DOHH2 (cell line): ENCODE data around the gene NDUFS3.

Experiments used
- H3F3A ChIP-seq: fragments of 200-600 bp; sonication (generic), shearing (Covaris generic); 2 replicates; pipeline ENCODE4 v1.6.0; 2016; ENCODE audit warnings: antibody characterized with exemption, mild to moderate bottlenecking; ENCODE audit not compliant: control insufficient read depth, insufficient read depth
- H3K27ac ChIP-seq: fragments of 200-600 bp; sonication (generic); 2 replicates; pipeline ENCODE4 v1.5.1; 2014; ENCODE audit warnings: low read depth, mild to moderate bottlenecking, low read length, moderate library complexity
- H3K27me3 ChIP-seq: fragments of 200-600 bp; sonication (generic); 2 replicates; pipeline ENCODE4 v1.6.1; 2014; ENCODE audit warnings: mild to moderate bottlenecking, low read length, mixed read lengths; ENCODE audit not compliant: control insufficient read depth
- H3K36me3 ChIP-seq: fragments of 200-600 bp; sonication (generic); 2 replicates; pipeline ENCODE4 v1.6.1; 2014; ENCODE audit warnings: mild to moderate bottlenecking, low read length, moderate library complexity, mixed read lengths; ENCODE audit not compliant: control insufficient read depth
- H3K4me1 ChIP-seq: fragments of 200-600 bp; sonication (generic); 2 replicates; pipeline ENCODE4 v1.6.1; 2014; ENCODE audit warnings: mild to moderate bottlenecking, low read length, mixed read lengths; ENCODE audit not compliant: control insufficient read depth
- H3K4me2 ChIP-seq: fragments of 200-600 bp; sonication (generic); 2 replicates; pipeline ENCODE4 v1.6.0; 2014; ENCODE audit warnings: mild to moderate bottlenecking, low read length, moderate library complexity
- H3K4me3 ChIP-seq: fragments of 200-600 bp; sonication (generic); 2 replicates; pipeline ENCODE4 v1.5.1; 2014; ENCODE audit warnings: mild to moderate bottlenecking, low read length, mixed read lengths
- H3K79me2 ChIP-seq: fragments of 200-600 bp; sonication (generic); 2 replicates; pipeline ENCODE4 v1.6.1; 2014; ENCODE audit warnings: mild to moderate bottlenecking, low read length, mixed read lengths; ENCODE audit not compliant: control insufficient read depth
- H3K9me2 ChIP-seq: fragments of 200-600 bp; sonication (generic); replicated peaks from 2 replicates; pipeline ENCODE4 v1.6.1; 2014; ENCODE audit warnings: mild to moderate bottlenecking, low read length, mixed read lengths; ENCODE audit not compliant: control insufficient read depth
- H3K9me3 ChIP-seq: fragments of 200-600 bp; sonication (generic); 2 replicates; pipeline ENCODE4 v1.6.1; 2014; ENCODE audit warnings: antibody characterized with exemption, low read length, mixed read lengths; ENCODE audit not compliant: control insufficient read depth, insufficient read depth
- H4K20me1 ChIP-seq: fragments of 200-600 bp; sonication (generic); 2 replicates; pipeline ENCODE4 v1.6.0; 2014; ENCODE audit warnings: low read depth, mild to moderate bottlenecking, antibody characterized with exemption, low read length, moderate library complexity; ENCODE audit not compliant: control insufficient read depth, insufficient read depth
- EZH2phosphoT487 ChIP-seq: fragments of 200-600 bp; sonication (generic); IDR thresholded peaks from 2 replicates; pipeline ENCODE4 v1.6.1; 2017; ENCODE audit warnings: borderline replicate concordance, mild to moderate bottlenecking, antibody characterized with exemption, low read length, moderate library complexity, mixed read lengths
- TF ChIP-seq, protein P1 (sequence below): fragments of 200-600 bp; sonication (generic); IDR thresholded peaks from one replicate; pipeline ENCODE4 v1.5.1; 2014; ENCODE audit warnings: antibody characterized with exemption, mild to moderate bottlenecking, low read depth, low read length; ENCODE audit not compliant: poor library complexity, severe bottlenecking

The NDUFS3 gene

DNA sequence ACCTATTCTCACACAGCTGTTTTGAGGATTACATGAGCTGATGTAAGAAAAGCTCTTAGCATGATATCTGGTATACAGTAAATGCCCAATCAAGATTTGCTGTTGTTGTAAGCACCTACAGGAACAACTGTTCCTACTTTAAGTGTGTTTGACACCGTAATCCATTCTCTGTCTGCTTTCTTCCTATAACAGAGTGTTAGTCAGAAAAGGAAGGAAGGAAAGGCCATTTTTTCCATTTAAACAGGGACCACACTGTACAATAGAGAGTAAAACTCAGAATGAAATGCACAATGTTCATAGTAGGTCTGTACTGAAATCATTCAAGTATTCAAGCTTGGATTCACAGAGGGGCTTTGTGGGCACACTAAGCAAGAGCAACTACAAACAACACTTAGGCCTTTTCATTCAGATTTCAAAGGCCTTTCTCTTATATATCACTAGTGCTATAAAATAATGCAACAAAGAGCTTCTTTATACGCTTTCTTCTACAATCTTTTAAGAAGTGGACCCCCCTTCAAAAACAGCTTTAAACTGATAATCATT is 42.0 kb downstream of the NDUFS3 start:
- Histone ChIP-seq H3K4me1 (no peaks in the 10 kb centered on the region), H4K20me1 (no peaks in the 10 kb centered on the region), H3K4me2 (no peak overlapping the region), H3K4me3 (no peak overlapping the region), H3K27me3 (no peaks in the 10 kb centered on the region), H3K9me2 (no peaks in the 10 kb centered on the region), H3K36me3 (peaks cover 76% of the 10 kb centered on the region), H3K79me2 (no peaks in the 10 kb centered on the region), H3F3A (peaks cover 12% of the 10 kb centered on the region; the same call in 1 of the 2 replicates), H3K27ac (no peak overlapping the region), H3K9me3 (no peaks in the 10 kb centered on the region)
- no peak for TF ChIP-seq EZH2phosphoT487
- TF ChIP-seq, protein P1, sequence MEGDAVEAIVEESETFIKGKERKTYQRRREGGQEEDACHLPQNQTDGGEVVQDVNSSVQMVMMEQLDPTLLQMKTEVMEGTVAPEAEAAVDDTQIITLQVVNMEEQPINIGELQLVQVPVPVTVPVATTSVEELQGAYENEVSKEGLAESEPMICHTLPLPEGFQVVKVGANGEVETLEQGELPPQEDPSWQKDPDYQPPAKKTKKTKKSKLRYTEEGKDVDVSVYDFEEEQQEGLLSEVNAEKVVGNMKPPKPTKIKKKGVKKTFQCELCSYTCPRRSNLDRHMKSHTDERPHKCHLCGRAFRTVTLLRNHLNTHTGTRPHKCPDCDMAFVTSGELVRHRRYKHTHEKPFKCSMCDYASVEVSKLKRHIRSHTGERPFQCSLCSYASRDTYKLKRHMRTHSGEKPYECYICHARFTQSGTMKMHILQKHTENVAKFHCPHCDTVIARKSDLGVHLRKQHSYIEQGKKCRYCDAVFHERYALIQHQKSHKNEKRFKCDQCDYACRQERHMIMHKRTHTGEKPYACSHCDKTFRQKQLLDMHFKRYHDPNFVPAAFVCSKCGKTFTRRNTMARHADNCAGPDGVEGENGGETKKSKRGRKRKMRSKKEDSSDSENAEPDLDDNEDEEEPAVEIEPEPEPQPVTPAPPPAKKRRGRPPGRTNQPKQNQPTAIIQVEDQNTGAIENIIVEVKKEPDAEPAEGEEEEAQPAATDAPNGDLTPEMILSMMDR = no peak

DNA sequence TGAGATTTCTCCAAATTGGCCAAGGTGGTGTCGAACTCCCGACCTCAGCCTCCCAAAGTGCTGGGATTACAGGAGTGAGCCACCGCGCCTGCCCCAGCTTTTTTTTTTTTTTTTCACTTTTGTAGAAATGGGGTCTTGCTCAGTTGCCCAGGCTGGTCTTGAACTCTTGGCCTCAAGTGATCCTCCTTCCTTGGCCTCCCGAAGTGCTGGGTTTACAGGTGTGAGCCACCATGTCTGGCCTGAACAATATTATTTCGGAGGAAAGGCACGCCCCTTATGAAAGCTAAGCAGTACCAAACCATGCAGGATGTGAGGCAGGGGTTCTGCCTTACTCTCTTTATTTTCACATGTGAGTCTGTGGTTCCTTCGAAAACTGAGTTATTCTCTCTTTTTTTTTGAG is 47.4 kb downstream of the NDUFS3 start:
- no peak overlapping the region for H3K27ac ChIP-seq
- no peaks in the 10 kb centered on the region for H3F3A ChIP-seq
- no peak overlapping the region for H3K4me3 ChIP-seq
- peaks cover 84% of the 10 kb centered on the region for H3K36me3 ChIP-seq
- no peaks in the 10 kb centered on the region for H3K9me3 ChIP-seq
- H4K20me1 ChIP-seq = no peaks in the 10 kb centered on the region
- H3K4me2 ChIP-seq = no peak overlapping the region
- H3K79me2 ChIP-seq = no peaks in the 10 kb centered on the region
- no peaks in the 10 kb centered on the region for H3K27me3 ChIP-seq
- no peaks in the 10 kb centered on the region for H3K9me2 ChIP-seq
- no peak for TF ChIP-seq EZH2phosphoT487
- TF ChIP-seq, protein P1 = no peak
- no peaks in the 10 kb centered on the region for H3K4me1 ChIP-seq

GRCh38 chr11:47628026-47628425 is 49.2 kb downstream of the NDUFS3 start:
- H3K4me2 ChIP-seq = no peak overlapping the region
- peaks cover 75% of the 10 kb centered on the region for H3K36me3 ChIP-seq
- no peak overlapping the region for H3K27ac ChIP-seq
- H3K4me1 ChIP-seq = no peaks in the 10 kb centered on the region
- H3F3A ChIP-seq = peaks cover 3% of the 10 kb centered on the region; the same call in 1 of the 2 replicates
- H3K27me3 ChIP-seq = no peaks in the 10 kb centered on the region
- no peaks in the 10 kb centered on the region for H3K9me2 ChIP-seq
- TF ChIP-seq, protein P1 = no peak
- TF ChIP-seq EZH2phosphoT487 = no peak
- no peaks in the 10 kb centered on the region for H3K79me2 ChIP-seq
- no peak overlapping the region for H3K4me3 ChIP-seq
- H4K20me1 ChIP-seq = no peaks in the 10 kb centered on the region
- no peaks in the 10 kb centered on the region for H3K9me3 ChIP-seq
